Kidney (tissue), 14 donors: ENCODE results near the gene URI1. TPM values are rescaled to one million over a fixed set of nuclear protein-coding genes. Genes with fewer than 3 reads are reported as not detected.
"Not testable (repeated sequence)": the region's sequence is repeated elsewhere in the genome, so short reads cannot be mapped to it uniquely, and the experiment has no call there.

Source experiments
- DNase-seq, 5 donors: peaks; one replicate each; pipeline ENCODE4 v3.0.0-alpha.2; 2013 to 2020
- FAIRE-seq: peaks from 2 replicates; lab custom pipeline; 2012; peaks lifted over from hg19 to GRCh38; lab: Jason Lieb, UNC
- H3K27ac ChIP-seq, 2 donors: one replicate each; pipeline ENCODE4 v1.7.0; 2013; ENCODE audit warnings: low read depth in 2 of 2, low read length in 2 of 2, inconsistent platforms in 1 of 2
- H3K27me3 ChIP-seq: one replicate; pipeline ENCODE4 v1.7.1; 2013; ENCODE audit warnings: low read length, inconsistent platforms; ENCODE audit not compliant: control insufficient read depth, insufficient read depth
- H3K36me3 ChIP-seq, 3 donors: one replicate each; pipeline versions ENCODE4 v1.7.0 to v1.7.1; 2013; ENCODE audit warnings: low read length in 3 of 3, control low read depth in 1 of 3, inconsistent platforms in 1 of 3; ENCODE audit not compliant: insufficient read depth in 3 of 3, control insufficient read depth in 2 of 3
- H3K4me1 ChIP-seq, 3 donors: one replicate each; pipeline versions ENCODE4 v1.7.0 to v1.7.1; 2013; ENCODE audit warnings: low read length in 3 of 3, inconsistent platforms in 1 of 3, low read depth in 1 of 3; ENCODE audit not compliant: control insufficient read depth in 2 of 3, insufficient read depth in 2 of 3
- H3K4me3 ChIP-seq, 3 donors: one replicate each; pipeline versions ENCODE4 v1.7.0 to v1.8.1; 2013; ENCODE audit warnings: low read length in 3 of 3, control low read depth in 1 of 3, inconsistent platforms in 1 of 3
- H3K9ac ChIP-seq, 3 donors: one replicate each; pipeline versions ENCODE4 v1.7.0 to v1.7.1; 2013; ENCODE audit warnings: low read length in 3 of 3, control low read depth in 1 of 3, inconsistent platforms in 1 of 3
- H3K9me3 ChIP-seq, 3 donors: one replicate each; pipeline versions ENCODE4 v1.7.0 to v1.7.1; 2013; ENCODE audit warnings: low read length in 3 of 3, control low read depth in 1 of 3, inconsistent platforms in 1 of 3; ENCODE audit not compliant: control insufficient read depth in 2 of 3, insufficient read depth in 1 of 3
- CTCF ChIP-seq: IDR thresholded peaks from 3 replicates; pipeline ENCODE4 v1.5.1; 2012; ENCODE audit warnings: mild to moderate bottlenecking, moderate library complexity, borderline replicate concordance; ENCODE audit not compliant: insufficient read depth; ENCODE audit errors: extremely low read depth
- intact Hi-C: fragments of 100-400 bp; cut with DNase I; formaldehyde crosslinking; loops from one replicate; pipeline ENCODE4 v1.11.1; 2022
- polyA plus RNA-seq: library from polyadenylated mRNA; stranded (reverse); fragments of 350-450 nt; fragmentation: Illumina TruSeq; extraction: RNeasy Lipid Tissue Mini Kit (QIAGEN cat#74804); gene quantifications from one replicate; pipeline ENCODE4 v1.2.3, GENCODE V29; 2014; ENCODE audit warnings: low read depth, low replicate concordance; ENCODE audit not compliant: insufficient read depth
- total RNA-seq: library from RNA; stranded (reverse); fragmentation: NEBNext Ultra II Directional; extraction: Animal tissue kit (Norgen Biotek cat#: 25700); gene quantifications from one replicate; pipeline ENCODE4 v1.2.1, GENCODE V29; 2021
- donor health status: control.
- donor health status: control.
- donor health status: control.
- donor health status: control.
- donor health status: control.
- donor health status: DM: yes; HTN: yes; CAD: no.
- donor health status: Normal renal cell carcinoma (clear cell type).

URI1 gene
- total and polyA plus RNA-seq, 2 donors from 2014 or later, result 34.8 to 56.3 TPM

- Histone ChIP-seq H3K27ac (no peak overlapping the region), H3K36me3 (no peaks in the 10 kb centered on the region), H3K4me1 (peaks cover 0 to 17% (median 0%) of the 10 kb centered on the region in 3 donors), H3K9me3 (no peaks in the 10 kb centered on the region), H3K27me3 (no peaks in the 10 kb centered on the region), H3K9ac (no peak overlapping the region), H3K4me3 (no peak overlapping the region)
- no peak for TF ChIP-seq CTCF
- no peak for FAIRE-seq
- no peak for DNase-seq
- intact Hi-C loops, result no loop called here
These were observed 22.1 kb downstream of the URI1 start for GRCh38 chr19:29964171-29964570.

- DNase-seq (no peak), FAIRE-seq (no peak)
- Histone ChIP-seq H3K4me1 (peaks cover 0 to 17% (median 0%) of the 10 kb centered on the region in 3 donors), H3K9me3 (no peaks in the 10 kb centered on the region), H3K27ac (no peak overlapping the region), H3K9ac (no peak overlapping the region), H3K36me3 (no peaks in the 10 kb centered on the region), H3K4me3 (no peak overlapping the region), H3K27me3 (no peaks in the 10 kb centered on the region)
- intact Hi-C loops, result no loop called here
- TF ChIP-seq CTCF, result no peak
These were observed 23.5 kb downstream of the URI1 start for GRCh38 chr19:29965492-29965891.

GRCh38 chr19:29966142-29966541, 24.1 kb downstream of the URI1 start:
- H3K9me3 ChIP-seq, H3K4me3 ChIP-seq: not testable (repeated sequence)

GRCh38 chr19:29966588-29967249, 24.7 kb downstream of the URI1 start:
- Histone ChIP-seq H3K36me3 (no peaks in the 10 kb centered on the region), H3K9ac (no peak overlapping the region), H3K27me3 (no peaks in the 10 kb centered on the region), H3K4me1 (peaks cover 0 to 17% (median 0%) of the 10 kb centered on the region in 3 donors), H3K4me3 (no peak overlapping the region), H3K27ac (no peak overlapping the region), H3K9me3 (no peaks in the 10 kb centered on the region)
- DNase-seq, result no peak
- TF ChIP-seq CTCF, result no peak
- no peak for FAIRE-seq
- intact Hi-C loops, result no loop called here

More at GRCh38 chr19:29966142-29966541, 24.1 kb downstream of the URI1 start:
- DNase-seq, H3K36me3 ChIP-seq, H3K9ac ChIP-seq, intact Hi-C loops, FAIRE-seq, H3K27me3 ChIP-seq, H3K27ac ChIP-seq: not testable (repeated sequence)
- peaks cover 0 to 17% (median 0%) of the 10 kb centered on the region in 3 donors for H3K4me1 ChIP-seq
